Activated CD4-positive, alpha-beta memory T cell treated with anti-CD3 and anti-CD28 coated beads, Interleukin-2, amount 10 ng/mL, durations not matched to agents 7 days and 5 days (primary cell): ENCODE data around the gene TAS1R2. TPM values are rescaled to one million over a fixed set of nuclear protein-coding genes. Genes with fewer than 3 reads are reported as not detected.
"Not testable (repeated sequence)": the region's sequence is repeated elsewhere in the genome, so short reads cannot be mapped to it uniquely, and the experiment has no call there.

ENCODE experiments used
- CTCF ChIA-PET: fragments of 350-600 bp; sonication (Branson Sonifier 250); formaldehyde crosslinking; loops from one replicate; lab custom pipeline; 2021; ENCODE audit warnings: antibody characterized with exemption, inconsistent platforms; lab: Charles Lee
- POLR2A ChIA-PET: fragments of 350-600 bp; sonication (Branson Sonifier 250); formaldehyde crosslinking; loops from one replicate; lab custom pipeline; 2021; ENCODE audit warnings: antibody characterized with exemption; lab: Charles Lee
- DNase-seq: peaks from one replicate; pipeline ENCODE4 v3.0.0-alpha.2; 2020
- H3K27ac Mint-ChIP-seq: one replicate; pipeline ENCODE4 v1.8.0; 2021; ENCODE audit warnings: mild to moderate bottlenecking, mixed read lengths
- H3K27me3 Mint-ChIP-seq: one replicate; pipeline ENCODE4 v1.8.0; 2021; ENCODE audit warnings: mixed read lengths
- H3K36me3 Mint-ChIP-seq: one replicate; pipeline ENCODE4 v1.8.0; 2021; ENCODE audit warnings: low read depth, mixed read lengths
- H3K4me1 Mint-ChIP-seq: one replicate; pipeline ENCODE4 v1.8.0; 2021; ENCODE audit warnings: mixed read lengths
- H3K4me3 Mint-ChIP-seq: one replicate; pipeline ENCODE4 v1.8.0; 2021; ENCODE audit warnings: mild to moderate bottlenecking, mixed read lengths
- H3K9me3 Mint-ChIP-seq: one replicate; pipeline ENCODE4 v1.8.0; 2021; ENCODE audit warnings: mixed read lengths
- total RNA-seq, 2 experiments: library from RNA; stranded (reverse); gene quantifications; one replicate each; pipeline ENCODE4 v1.2.3, GENCODE V29; 2021

Gene TAS1R2
- total RNA-seq, 2 experiments from 2014 or later: not detected

DNA sequence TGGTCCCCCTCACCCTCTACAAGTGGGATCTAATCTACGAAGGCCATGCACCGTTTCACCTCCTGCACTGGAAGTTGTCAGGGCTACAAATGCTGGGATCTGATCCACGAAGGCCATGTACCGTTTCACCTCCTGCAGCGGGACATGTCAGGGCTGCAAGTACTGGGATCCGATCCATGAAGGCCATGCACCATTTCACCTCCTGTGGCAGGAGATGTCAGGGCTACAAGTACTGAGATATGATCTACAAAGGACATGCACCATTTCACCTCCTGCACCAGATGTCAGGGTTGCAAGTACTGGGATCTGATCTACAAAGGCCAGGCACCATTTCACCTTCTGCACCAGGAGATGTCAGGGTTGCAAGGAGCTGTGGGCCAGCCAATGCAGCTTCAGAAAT lies 35.9 kb upstream of the TAS1R2 start:
- CTCF ChIA-PET: no interaction called here
- POLR2A ChIA-PET: interaction anchor here (1.0 kb wide), 1 partner anchor 11 kb away, joined by 3 read pairs; no protein-coding TSS in a partner anchor
- H3K27me3 Mint-ChIP-seq: no peaks in the 10 kb centered on the region
- no peak overlapping the region for H3K4me3 Mint-ChIP-seq
- no peak for DNase-seq
- H3K9me3 Mint-ChIP-seq: no peaks in the 10 kb centered on the region
- peaks cover 2% of the 10 kb centered on the region for H3K4me1 Mint-ChIP-seq
- H3K27ac Mint-ChIP-seq: no peak overlapping the region
- no peaks in the 10 kb centered on the region for H3K36me3 Mint-ChIP-seq

DNA sequence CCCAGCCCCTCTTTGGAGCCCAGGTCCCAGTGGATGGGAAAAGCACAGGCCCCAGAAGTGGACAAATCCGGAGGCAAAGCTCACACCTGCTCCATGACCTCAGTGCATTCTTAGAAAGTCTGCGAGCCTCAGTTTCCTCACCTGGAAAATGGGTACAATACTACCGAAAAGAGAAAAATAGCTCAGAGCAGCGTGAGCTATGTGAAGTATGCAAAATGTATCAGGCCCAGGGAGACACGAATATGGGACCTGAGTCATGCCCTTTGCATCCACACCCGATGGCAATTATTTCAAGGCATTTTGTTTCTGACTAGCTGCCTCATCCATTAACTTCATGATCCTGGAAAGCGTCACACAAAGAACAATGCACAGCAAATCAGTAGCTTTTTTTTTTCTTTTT lies 33.7 kb upstream of the TAS1R2 start:
- no peaks in the 10 kb centered on the region for H3K4me1 Mint-ChIP-seq
- DNase-seq: no peak

DNA sequence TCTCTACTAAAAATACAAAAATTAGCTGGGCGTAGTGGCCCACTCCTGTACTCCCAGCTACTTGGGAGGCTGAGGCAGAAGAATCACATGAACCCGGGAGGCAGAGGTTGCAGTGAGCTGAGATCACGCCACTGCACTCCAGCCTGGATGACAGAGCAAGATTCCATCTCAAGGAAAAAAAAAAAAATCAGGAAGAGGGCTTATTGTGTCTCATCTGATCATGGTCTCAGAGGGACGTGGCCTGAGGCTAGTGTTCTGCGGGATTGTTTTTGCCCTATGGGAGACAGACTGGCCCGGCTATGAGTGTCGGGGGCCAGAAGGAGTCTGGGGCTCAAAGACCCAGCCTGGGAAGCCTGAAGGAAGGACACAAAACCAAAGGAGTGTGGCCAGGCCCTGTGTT lies 32.4 kb upstream of the TAS1R2 start:
- H3K27ac Mint-ChIP-seq, POLR2A ChIA-PET, H3K27me3 Mint-ChIP-seq, H3K9me3 Mint-ChIP-seq, H3K4me3 Mint-ChIP-seq, DNase-seq, H3K36me3 Mint-ChIP-seq, H3K4me1 Mint-ChIP-seq: not testable (repeated sequence)
- CTCF ChIA-PET: interaction anchor here (1.0 to 1.8 kb wide), 2 partner anchors 8 to 59 kb away, joined by 3 to 8 read pairs; no protein-coding TSS in a partner anchor

More for the DNA sequence above, 33.7 kb upstream of the TAS1R2 start:
- H3K27ac Mint-ChIP-seq: no peak overlapping the region
- no peaks in the 10 kb centered on the region for H3K27me3 Mint-ChIP-seq
- ChIA-PET CTCF (interaction anchor here (0.8 to 1.8 kb wide), 2 partner anchors 9 to 12 kb away, joined by 3 to 8 read pairs; no protein-coding TSS in a partner anchor), POLR2A (interaction anchor here (1.1 to 1.2 kb wide), 2 partner anchors 10 to 16 kb away, joined by 3 read pairs; no protein-coding TSS in a partner anchor)
- no peak overlapping the region for H3K4me3 Mint-ChIP-seq
- H3K9me3 Mint-ChIP-seq: no peaks in the 10 kb centered on the region
- no peaks in the 10 kb centered on the region for H3K36me3 Mint-ChIP-seq

DNA sequence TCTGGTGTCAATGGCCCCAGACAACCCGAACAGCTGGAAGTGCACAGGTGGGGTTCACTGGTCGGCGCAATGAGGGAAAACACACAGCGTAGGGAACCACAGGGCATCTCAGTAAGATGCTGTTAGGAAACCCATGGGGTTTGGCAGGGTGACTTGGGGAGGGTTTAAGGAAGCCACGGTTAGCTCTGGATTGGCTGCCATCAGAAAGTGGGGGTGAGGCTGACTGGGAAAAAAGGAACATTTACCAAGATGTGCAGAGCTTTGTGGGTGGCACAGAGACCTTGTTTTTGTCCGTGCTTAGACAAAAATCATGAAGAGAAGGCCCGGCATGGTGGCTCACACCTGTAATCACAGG lies 31.9 kb upstream of the TAS1R2 start:
- ChIA-PET POLR2A (interaction anchor here (1.1 kb wide), 1 partner anchor 35 kb away, joined by 3 read pairs; no protein-coding TSS in a partner anchor), CTCF (interaction anchor here (1.0 kb wide), 1 partner anchor 59 kb away, joined by 3 read pairs; no protein-coding TSS in a partner anchor)

DNA sequence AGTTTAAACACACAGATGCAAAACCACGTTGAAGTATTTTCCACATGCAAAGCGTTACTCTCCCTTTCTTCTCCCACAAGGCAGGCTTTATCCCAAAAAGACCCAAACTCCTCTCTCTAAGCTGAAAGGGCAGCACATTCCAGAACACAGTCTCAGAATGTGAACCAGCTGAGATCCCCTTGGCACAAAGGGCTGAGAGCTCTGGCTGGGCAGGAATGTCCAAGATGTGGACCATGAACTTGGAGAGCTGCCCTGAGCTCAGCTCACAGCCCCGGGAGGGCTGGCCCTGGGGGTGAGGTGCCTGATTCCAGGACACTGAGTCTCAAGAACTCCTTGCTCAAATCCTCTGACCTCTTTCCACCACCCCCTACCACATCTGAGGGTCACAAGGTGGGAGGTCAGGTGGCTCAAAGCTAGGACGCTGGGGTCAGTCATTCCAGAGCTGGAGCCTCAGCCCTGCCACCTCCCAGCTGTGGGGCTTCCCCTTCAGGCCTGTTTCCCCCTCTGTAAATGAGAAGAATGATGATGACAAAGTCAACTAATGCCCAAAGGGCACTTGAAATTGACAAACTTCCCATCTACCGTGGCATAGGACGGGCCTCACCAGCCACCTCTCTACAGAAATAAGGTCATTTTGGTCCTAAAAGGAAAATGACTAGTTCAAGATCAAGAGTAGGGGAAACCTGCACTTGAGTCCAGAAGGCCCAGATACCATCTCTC lies 31.4 kb upstream of the TAS1R2 start:
- ChIA-PET POLR2A (interaction anchor here (1.1 kb wide), 1 partner anchor 35 kb away, joined by 3 read pairs; no protein-coding TSS in a partner anchor), CTCF (interaction anchor here (1.0 kb wide), 1 partner anchor 60 kb away, joined by 3 read pairs; no protein-coding TSS in a partner anchor)
- no peak overlapping the region for H3K27ac Mint-ChIP-seq
- no peaks in the 10 kb centered on the region for H3K36me3 Mint-ChIP-seq
- DNase-seq: no peak
- H3K9me3 Mint-ChIP-seq: no peaks in the 10 kb centered on the region
- no peaks in the 10 kb centered on the region for H3K4me1 Mint-ChIP-seq
- H3K27me3 Mint-ChIP-seq: no peaks in the 10 kb centered on the region
- H3K4me3 Mint-ChIP-seq: no peak overlapping the region

More for the DNA sequence above, 31.9 kb upstream of the TAS1R2 start:
- Mint-ChIP-seq H3K9me3 (no peaks in the 10 kb centered on the region), H3K36me3 (no peaks in the 10 kb centered on the region), H3K4me1 (no peaks in the 10 kb centered on the region), H3K27ac (no peak overlapping the region), H3K27me3 (no peaks in the 10 kb centered on the region), H3K4me3 (no peak overlapping the region)
- no peak for DNase-seq

DNA sequence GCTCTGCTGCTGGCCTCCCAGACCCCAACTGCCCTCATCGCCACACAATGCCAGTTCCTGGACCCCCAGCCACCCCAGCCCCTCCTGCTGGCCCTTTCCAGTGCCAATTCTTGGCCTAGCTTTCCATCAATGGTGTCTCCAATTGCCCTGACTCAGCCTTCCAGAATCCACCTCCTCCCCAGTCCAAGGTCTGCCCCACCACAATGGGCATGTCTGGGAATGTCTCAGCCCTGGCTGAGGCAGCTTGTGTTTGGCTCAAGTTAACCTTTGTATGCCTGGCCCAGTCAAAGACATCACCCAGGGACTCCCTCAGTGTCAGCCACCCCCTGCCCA lies 26.5 kb upstream of the TAS1R2 start:
- DNase-seq: no peak
- H3K27me3 Mint-ChIP-seq: no peaks in the 10 kb centered on the region
- no peak overlapping the region for H3K27ac Mint-ChIP-seq
- H3K9me3 Mint-ChIP-seq: no peaks in the 10 kb centered on the region
- H3K4me1 Mint-ChIP-seq: no peaks in the 10 kb centered on the region
- no peak overlapping the region for H3K4me3 Mint-ChIP-seq
- POLR2A ChIA-PET: interaction anchor here (1.0 kb wide), 1 partner anchor 17 kb away, joined by 3 read pairs; no protein-coding TSS in a partner anchor
- CTCF ChIA-PET: interaction anchor here (1.0 kb wide), 1 partner anchor 11 kb away, joined by 3 read pairs; no protein-coding TSS in a partner anchor
- no peaks in the 10 kb centered on the region for H3K36me3 Mint-ChIP-seq

DNA sequence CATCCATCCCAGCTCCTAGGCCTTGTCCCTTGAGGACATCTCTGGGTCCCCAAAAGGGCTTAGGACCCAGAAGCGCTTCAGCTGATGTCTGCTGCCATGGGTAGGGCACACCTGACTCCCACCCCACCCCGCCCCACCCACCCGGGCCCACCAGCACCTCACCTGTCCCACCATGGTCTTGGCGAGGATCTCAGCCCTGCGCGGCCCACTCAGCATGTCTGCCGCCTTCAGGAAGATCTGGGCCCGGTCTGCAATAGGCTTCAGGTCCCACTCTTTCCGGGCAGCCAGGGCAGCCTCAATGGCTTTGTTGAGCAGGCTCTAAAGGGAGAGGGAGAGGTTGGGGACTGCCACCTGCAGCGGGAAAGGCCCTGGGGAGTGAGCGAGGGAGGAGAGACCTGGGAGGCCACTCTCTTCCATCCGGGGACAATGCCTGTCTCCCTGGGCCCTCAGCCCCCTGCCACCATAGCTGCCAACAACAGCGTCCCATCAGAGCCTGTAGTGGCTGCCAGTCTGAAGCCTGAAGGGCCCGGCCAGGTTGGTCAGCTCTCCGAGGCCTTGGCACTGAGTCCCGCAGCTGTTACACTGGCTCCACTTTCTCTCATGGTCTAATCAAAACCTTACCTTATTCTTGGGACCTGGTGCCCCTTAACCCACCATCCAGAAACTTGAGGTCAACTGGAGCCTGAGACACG lies 26.0 kb upstream of the TAS1R2 start:
- Mint-ChIP-seq H3K4me3 (no peak overlapping the region), H3K9me3 (no peaks in the 10 kb centered on the region)
- POLR2A ChIA-PET: interaction anchor here (1.0 kb wide), 1 partner anchor 17 kb away, joined by 3 read pairs; no protein-coding TSS in a partner anchor

DNA sequence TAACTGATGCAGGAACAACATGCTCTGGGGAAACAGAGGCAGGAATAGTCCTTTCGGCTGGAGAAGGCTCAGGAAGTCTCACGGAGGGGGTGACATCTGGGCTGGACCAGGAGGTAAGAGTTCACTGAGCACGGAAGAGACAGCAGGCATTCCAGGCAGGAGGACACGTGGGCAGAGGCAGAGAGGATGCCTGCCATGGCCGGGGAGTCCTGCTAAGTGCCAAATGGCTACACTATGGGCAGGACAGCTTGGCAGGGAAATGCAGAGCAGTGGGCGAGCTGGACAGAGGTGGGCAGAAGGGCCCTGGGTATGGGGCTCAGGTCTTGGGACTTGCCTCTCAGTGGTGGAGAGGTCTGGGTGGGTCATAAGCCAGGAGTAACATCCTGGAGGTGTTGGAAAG lies 25.3 kb upstream of the TAS1R2 start:
- H3K27me3 Mint-ChIP-seq: no peaks in the 10 kb centered on the region
- no peaks in the 10 kb centered on the region for H3K9me3 Mint-ChIP-seq
- CTCF ChIA-PET: interaction anchor here (0.8 to 2.1 kb wide), 16 partner anchors 8 to 356 kb away, joined by 3 to 16 read pairs (median 8); partner anchors contain the start of gene ALDH4A1
- DNase-seq: no peak
- no peaks in the 10 kb centered on the region for H3K4me1 Mint-ChIP-seq
- H3K27ac Mint-ChIP-seq: no peak overlapping the region
- H3K36me3 Mint-ChIP-seq: no peaks in the 10 kb centered on the region
- POLR2A ChIA-PET: no interaction called here
- no peak overlapping the region for H3K4me3 Mint-ChIP-seq

More for the DNA sequence above, 26.0 kb upstream of the TAS1R2 start:
- no peaks in the 10 kb centered on the region for H3K36me3 Mint-ChIP-seq
- H3K4me1 Mint-ChIP-seq: no peaks in the 10 kb centered on the region
- CTCF ChIA-PET: interaction anchor here (1.0 to 1.9 kb wide), 4 partner anchors 11 to 228 kb away, joined by 5 to 16 read pairs (median 8); partner anchors contain the start of gene ALDH4A1
- no peaks in the 10 kb centered on the region for H3K27me3 Mint-ChIP-seq
- no peak overlapping the region for H3K27ac Mint-ChIP-seq
- no peak for DNase-seq

DNA sequence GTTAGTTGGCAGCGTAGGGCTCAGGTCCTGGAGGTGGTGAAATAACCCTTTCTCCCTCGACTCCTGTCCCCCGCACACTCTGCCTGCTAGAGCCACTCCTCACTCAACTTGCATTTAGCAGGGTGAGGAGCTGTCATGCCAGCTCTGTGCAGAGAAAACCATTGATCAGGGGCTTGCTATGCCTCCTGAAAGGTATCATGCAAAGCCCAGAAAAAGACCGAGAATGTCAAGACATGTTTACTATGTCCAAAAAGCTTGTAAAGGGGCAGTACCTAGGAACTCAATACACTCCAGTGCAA lies 24.9 kb upstream of the TAS1R2 start:
- H3K4me1 Mint-ChIP-seq: no peaks in the 10 kb centered on the region
- POLR2A ChIA-PET: no interaction called here
- H3K4me3 Mint-ChIP-seq: no peak overlapping the region
- CTCF ChIA-PET: interaction anchor here (0.8 to 2.1 kb wide), 19 partner anchors 9 to 356 kb away, joined by 3 to 16 read pairs (median 7); partner anchors contain the start of gene ALDH4A1
- no peaks in the 10 kb centered on the region for H3K36me3 Mint-ChIP-seq
- DNase-seq: no peak
- H3K27ac Mint-ChIP-seq: no peak overlapping the region
- no peaks in the 10 kb centered on the region for H3K27me3 Mint-ChIP-seq
- H3K9me3 Mint-ChIP-seq: no peaks in the 10 kb centered on the region

DNA sequence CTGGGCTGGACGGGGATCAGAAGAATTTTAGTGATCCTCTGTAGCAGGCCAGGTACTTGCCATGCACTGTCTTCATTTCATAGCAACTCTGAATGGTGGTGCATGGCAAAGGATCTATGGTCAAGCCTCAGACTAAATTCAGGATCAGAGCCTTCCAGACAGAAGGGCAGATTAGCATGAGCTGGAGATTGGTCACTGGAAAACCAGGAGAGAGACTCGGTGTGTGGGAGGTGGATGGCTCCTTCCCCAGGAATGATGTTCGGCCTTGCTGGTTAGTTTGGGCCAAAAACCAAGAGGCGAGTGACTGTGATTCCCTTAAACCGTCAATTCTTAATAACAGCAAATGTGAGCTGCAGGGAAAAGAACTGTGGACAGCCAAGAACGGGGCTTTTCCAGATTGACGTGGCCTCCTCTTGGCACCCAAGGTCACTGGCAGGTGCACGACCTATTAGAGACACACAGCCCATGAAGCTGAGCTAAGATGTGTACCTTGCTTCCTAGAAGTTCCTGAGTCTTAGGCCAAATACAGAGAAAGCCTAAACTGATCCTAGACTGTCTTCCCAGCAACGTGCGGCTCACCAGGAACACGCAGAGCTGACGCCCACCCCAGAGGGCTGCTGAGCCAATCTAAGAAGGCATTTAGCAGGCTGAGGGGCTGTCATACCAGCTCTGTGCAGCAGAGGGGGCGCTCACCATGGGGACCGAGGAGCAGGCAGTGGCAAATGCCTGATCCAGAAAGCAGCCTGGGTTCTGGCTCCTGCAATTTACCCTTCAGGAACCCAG lies 24.4 kb upstream of the TAS1R2 start:
- peak; percentile 72 for DNase-seq
- Mint-ChIP-seq H3K36me3 (no peaks in the 10 kb centered on the region), H3K4me1 (no peaks in the 10 kb centered on the region), H3K4me3 (no peak overlapping the region), H3K27ac (no peak overlapping the region), H3K27me3 (no peaks in the 10 kb centered on the region), H3K9me3 (no peaks in the 10 kb centered on the region)
- ChIA-PET POLR2A (no interaction called here), CTCF (interaction anchor here (0.8 to 2.1 kb wide), 18 partner anchors 9 to 357 kb away, joined by 3 to 16 read pairs (median 7); partner anchors contain the start of gene ALDH4A1)

DNA sequence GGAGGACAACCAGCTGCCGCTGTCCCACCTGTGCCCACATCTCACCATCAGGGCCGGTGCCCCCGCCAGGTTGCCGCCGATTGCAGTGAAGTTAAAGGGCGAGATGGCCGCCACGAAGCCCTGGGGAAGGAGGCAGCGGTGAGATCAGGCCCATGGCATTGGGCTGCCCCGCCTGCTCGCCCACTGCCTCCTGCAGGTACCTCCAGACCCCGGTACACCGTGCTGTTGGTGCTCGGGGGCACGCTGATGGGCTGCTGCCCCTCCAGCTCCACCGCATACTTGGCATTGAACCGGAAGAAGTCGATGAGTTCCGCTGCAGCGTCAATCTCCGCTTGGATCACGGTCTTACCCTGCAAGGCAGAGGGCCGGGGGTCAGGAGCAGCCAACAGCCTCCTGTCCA lies 23.6 kb upstream of the TAS1R2 start:
- Mint-ChIP-seq H3K9me3 (no peaks in the 10 kb centered on the region), H3K4me1 (no peaks in the 10 kb centered on the region), H3K36me3 (no peaks in the 10 kb centered on the region), H3K27me3 (no peaks in the 10 kb centered on the region), H3K27ac (no peak overlapping the region), H3K4me3 (no peak overlapping the region)
- ChIA-PET POLR2A (no interaction called here), CTCF (interaction anchor here (1.6 to 2.1 kb wide), 5 partner anchors 10 to 358 kb away, joined by 5 to 14 read pairs (median 8); no protein-coding TSS in a partner anchor)
- no peak for DNase-seq

DNA sequence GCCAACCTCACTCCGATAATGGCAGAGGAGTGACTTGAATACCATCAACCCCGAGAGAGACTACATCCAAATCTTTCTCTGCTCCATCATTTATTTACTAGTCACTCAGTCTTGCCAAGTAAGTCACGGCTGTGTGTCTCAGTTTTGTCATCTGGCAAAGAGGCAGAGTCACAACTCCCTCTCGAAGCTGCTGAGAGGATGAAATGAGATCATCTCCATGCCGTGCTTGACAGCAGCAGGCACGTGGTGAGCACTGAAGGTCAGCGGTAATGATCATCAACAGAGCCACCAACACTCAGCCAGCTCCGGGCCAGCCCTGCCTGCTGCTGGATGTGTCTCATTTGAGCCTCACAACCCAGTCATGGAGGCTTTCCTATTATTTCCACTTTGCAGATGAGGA lies 23.0 kb upstream of the TAS1R2 start:
- Mint-ChIP-seq H3K4me1 (no peaks in the 10 kb centered on the region), H3K27me3 (no peaks in the 10 kb centered on the region), H3K27ac (no peak overlapping the region), H3K36me3 (no peaks in the 10 kb centered on the region), H3K4me3 (no peak overlapping the region), H3K9me3 (no peaks in the 10 kb centered on the region)
- no peak for DNase-seq
- POLR2A ChIA-PET: no interaction called here
- CTCF ChIA-PET: interaction anchor here (1.6 kb wide), 1 partner anchor 237 kb away, joined by 5 read pairs; no protein-coding TSS in a partner anchor
